Heart left ventricle (tissue), 13 donors: ENCODE results near the gene DHRS12.

Source experiments
- CTCF ChIP-seq, 12 donors: fragments of 200-600 bp; sonication (generic) in 4 of 12; IDR thresholded peaks; one replicate each; pipeline versions ENCODE4 v1.5.0 to v1.8.0; 2018 to 2022; ENCODE audit warnings: antibody characterized with exemption in 12 of 12, mild to moderate bottlenecking in 5 of 12
- POLR2A ChIP-seq, 2 donors: fragments of 450-650 bp; IDR thresholded peaks; one replicate each; pipeline ENCODE4 v1.6.1; 2017; ENCODE audit warnings: antibody characterized with exemption in 2 of 2, mild to moderate bottlenecking in 2 of 2, moderate library complexity in 2 of 2
- donor health status: ischemic (EF 13 %, LVEDD 7.1; RV severe dilation, severe dysfunction).
- donor health status: DM: no; HTN: yes; CAD: no.
- donor health status: DM: no; HTN: no; CAD: no.
- donor health status: ischemic (EF 25% LVEDD 6.9; RV normal size, moderate dysfunction).
- donor health status: ischemic (EF 25% LVEDD 5.7; RV mildly dilated, moderate dysfunction).
- donor health status: ischemic (EF 35%, LVEDD 5.7; RV mildly dilated, moderate dysfunction).
- donor health status: nonischemic (EF 11% LVEDD 7.7; RV severe dilation, severe dysfunction).
- donor health status: DM: yes; HTN: yes; CAD: no.
- donor health status: PGD.
- donor health status: ischemic (EF 29% LVEDD 5.4; RV normal size, mild dysfunction).
- donor health status: nonischemic (EF 23%, LVEDD 6.1; RV moderate dilation, normal function).

GRCh38 chr13:51818781-51819511 is 15.0 kb upstream of the DHRS12 start:
- TF ChIP-seq CTCF (IDR thresholded peaks at IDR 0.05) (no peak), POLR2A (IDR thresholded peaks at IDR 0.05) (no peak)
